GM12892 (cell line): ENCODE measurements around the gene PIANP.
"Not testable (repeated sequence)": the region's sequence is repeated elsewhere in the genome, so short reads cannot be mapped to it uniquely, and the experiment has no call there.

Experiments used
- DNase-seq: peaks from one replicate; pipeline ENCODE4 v3.0.0; 2011; ENCODE audit not compliant: insufficient read length
- FAIRE-seq: peaks from 2 replicates; lab custom pipeline; 2011; peaks lifted over from hg19 to GRCh38; lab: Jason Lieb, UNC
- POLR2A ChIP-seq: IDR thresholded peaks from 2 replicates; pipeline ENCODE4 v1.6.1; 2011; ENCODE audit warnings: low read depth, low read length, control low read depth
- POLR2AphosphoS5 ChIP-seq: IDR thresholded peaks from 2 replicates; pipeline ENCODE4 v1.6.1; 2011; ENCODE audit warnings: low read depth, low read length, control low read depth
- TAF1 ChIP-seq: IDR thresholded peaks from 2 replicates; pipeline ENCODE4 v1.6.1; 2011; ENCODE audit warnings: low read depth, mild to moderate bottlenecking, control low read depth, low read length, borderline replicate concordance

Gene PIANP

DNA sequence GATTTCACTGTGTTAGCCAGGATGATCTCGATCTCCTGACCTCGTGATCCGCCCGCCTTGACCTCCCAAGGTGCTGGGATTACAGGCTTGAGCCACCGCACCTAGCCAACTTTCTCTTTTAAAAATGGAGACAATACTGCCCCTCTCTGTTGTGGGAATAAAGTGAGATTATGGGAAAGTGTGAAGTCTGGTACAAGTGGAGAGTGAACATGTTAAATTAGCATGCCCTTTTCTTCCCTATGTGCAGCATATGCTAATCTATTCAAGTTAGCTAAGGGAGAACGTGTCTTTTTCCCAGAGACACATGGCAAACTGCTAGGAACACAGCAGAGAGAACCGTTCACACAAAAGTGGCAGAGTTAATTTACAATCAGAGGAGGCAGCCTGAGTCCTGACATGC lies 24.7 kb upstream of the PIANP start:
- no peak for TF ChIP-seq POLR2A
- TF ChIP-seq POLR2AphosphoS5: no peak
- TF ChIP-seq TAF1: no peak
- no peak for FAIRE-seq
- DNase-seq: no peak

DNA sequence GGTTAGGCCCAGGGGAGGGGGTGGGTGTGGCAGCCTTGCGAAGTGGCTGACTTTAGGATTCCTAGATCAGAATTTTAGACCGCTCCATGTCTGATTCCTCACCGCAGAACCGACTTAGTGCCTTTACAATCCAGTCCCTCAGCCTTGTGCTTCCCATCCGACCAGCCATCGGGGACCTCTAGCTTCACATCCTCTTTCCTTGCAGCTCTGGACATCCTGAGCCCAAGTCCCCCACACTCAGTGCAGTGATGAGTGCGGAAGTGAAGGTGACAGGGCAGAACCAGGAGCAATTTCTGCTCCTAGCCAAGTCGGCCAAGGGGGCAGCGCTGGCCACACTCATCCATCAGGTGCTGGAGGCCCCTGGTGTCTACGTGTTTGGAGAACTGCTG lies 23.8 kb upstream of the PIANP start:
- DNase-seq: no peak

DNA sequence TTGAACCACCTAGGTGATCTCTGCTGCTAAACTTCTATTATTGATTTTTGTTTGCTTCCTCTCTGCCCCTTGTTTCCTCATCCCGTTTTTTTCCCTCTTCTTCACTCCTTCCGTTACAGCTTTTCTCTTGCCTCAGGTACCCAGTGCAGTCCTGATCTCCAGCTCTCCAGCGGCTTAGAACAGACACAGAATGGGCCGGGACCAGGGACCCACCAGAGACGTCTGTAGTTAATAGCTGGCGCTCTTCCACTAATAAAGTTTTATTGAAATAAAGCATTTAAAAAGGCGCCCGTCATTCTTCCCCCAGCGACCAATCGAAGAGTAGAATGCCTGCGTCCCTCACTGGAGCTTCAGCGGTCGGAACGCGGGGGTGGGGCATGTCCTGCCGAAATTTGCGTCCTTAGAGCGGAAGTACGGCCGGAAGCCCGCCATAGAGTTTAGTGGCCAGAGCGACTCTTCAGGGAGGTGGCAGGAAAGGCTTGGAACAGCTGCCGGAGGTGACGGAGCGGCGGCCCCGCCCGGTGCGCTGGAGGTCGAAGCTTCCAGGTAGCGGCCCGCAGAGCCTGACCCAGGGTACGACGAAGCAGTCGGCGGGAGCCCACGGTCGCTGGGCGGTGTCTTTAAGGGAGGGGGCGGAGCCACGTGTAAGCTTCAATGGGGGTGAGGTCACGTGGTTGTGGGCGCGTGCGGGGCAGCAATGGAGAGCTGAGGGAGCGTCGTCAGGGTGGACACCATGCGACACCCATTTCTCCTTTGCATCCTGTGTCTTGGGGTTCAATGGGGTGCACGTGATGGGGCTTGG lies 23.2 kb upstream of the PIANP start, which contains the start of gene COPS7A:
Gene COPS7A, plus strand, starts transcription at position 440 of the 802 bp plus-strand sequence. CDS start 611 bp downstream, outside the sequence.
- DNase-seq (peak; percentile 97), FAIRE-seq (peak; percentile 94)
- peak; percentile 91 for TF ChIP-seq POLR2AphosphoS5
- TF ChIP-seq POLR2A: peak; percentile 92
- TF ChIP-seq TAF1: no peak; the same call in 1 of the 2 replicates

More for the DNA sequence above, 23.8 kb upstream of the PIANP start:
- no peak for TF ChIP-seq TAF1
- peak; percentile 81 for FAIRE-seq

DNA sequence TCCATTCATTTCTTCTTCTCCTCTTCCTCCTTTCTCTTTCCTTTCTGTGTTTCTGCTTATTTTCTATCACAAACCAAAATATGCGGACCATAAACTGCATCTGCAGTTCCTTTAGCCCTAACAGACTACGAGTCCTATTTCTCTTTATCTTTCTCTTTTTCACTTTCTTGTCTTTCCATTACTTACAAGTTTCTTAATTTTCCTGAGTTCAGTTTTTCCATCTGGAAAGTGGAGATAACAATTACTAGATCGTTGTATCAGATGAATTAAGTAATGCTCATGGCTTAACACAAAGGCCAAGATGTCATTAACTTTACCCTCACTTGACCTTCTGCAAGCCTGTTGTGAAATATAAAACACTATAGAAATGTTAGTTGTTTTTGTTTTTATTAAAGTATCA lies 22.2 kb upstream of the PIANP start:
- no peak for DNase-seq
- no peak for TF ChIP-seq POLR2AphosphoS5
- no peak for TF ChIP-seq TAF1
- TF ChIP-seq POLR2A: no peak
- FAIRE-seq: no peak

DNA sequence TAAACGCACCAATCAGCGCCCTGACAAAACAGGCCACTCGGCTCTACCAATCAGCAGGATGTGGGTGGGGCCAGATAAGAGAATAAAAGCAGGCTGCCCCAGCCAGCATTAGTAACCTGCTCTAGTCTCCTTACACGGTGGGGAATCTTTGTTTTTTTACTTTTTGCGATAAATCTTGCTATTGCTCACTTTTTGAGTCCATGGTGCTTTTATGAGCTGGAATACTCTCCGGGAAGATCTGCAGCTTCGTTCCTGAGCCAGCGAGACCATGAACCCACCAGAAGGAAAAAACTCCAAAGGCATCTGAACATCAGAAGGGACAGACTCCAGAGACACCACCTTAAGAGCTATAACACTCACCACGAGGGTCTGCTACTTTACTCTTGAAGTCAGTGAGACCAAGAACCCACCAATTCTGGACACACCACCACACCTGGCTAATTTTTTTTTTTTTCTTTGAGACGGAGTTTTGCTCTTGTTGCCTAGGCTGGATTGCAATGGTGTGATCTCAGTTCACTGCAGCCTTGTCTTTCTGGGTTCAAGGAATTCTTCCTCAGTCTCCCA lies 16.3 kb upstream of the PIANP start:
- DNase-seq (no peak), FAIRE-seq (no peak)
- no peak for TF ChIP-seq TAF1
- no peak for TF ChIP-seq POLR2AphosphoS5
- TF ChIP-seq POLR2A: no peak

DNA sequence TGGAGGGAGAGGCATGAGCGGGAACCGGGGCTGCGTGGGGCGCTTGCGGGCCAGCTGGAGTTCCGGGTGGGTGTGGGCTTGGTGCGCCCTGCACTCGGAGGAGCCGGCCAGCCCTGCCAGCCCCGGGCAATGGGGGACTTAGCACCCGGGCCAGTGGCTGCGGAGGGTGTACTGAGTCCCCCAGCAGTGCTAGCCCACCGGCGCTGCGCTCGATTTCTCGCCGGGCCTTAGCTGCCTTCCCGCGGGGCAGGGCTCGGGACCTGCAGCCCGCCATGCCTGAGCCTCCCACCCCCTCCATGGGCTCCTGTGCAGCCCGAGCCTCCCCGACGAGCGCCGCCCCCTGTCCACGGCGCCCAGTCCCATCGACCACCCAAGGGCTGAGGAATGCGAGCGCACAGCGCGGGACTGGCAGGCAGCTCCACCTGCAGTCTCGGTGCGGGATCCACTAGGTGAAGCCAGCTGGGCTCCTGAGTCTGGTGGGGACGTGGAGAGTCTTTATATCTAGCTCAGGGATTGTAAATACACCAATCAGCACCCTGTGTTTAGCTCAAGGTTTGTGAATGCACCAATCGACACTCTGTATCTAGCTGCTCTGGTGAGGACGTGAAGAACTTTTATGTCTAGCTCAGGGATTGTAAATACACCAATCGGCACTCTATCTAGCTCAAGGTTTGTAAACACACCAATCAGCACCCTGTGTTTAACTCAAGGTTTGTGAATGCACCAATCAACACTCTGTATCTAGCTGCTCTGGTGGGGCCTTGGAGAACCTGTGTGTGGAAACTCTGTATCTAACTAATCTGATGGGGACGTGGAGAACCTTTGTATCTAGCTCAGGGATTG lies 15.6 kb upstream of the PIANP start:
- not testable (repeated sequence) for FAIRE-seq

DNA sequence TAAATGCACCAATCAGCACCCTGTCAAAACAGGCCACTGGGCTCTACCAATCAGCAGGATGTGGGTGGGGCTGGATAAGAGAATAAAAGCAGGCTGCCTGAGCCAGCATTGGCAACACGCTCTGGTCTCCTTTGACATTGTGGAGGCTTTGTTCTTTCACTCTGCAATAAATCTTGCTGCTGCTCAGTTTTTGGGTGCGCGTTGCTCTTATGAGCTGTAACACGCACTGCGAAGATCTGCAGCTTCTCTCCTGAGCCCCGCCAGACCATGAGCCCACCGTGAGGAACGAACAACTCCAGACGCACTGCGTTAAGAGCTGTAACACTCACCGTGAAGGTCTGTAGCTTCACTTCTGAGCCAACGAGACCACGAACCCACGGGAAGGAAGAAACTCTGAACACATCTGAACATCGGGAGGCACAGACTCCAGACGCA lies 8.4 kb upstream of the PIANP start:
- DNase-seq (no peak), FAIRE-seq (no peak)
- no peak for TF ChIP-seq TAF1
- TF ChIP-seq POLR2AphosphoS5: no peak
- no peak for TF ChIP-seq POLR2A

More for the DNA sequence above, 15.6 kb upstream of the PIANP start:
- DNase-seq: not testable (repeated sequence)

DNA sequence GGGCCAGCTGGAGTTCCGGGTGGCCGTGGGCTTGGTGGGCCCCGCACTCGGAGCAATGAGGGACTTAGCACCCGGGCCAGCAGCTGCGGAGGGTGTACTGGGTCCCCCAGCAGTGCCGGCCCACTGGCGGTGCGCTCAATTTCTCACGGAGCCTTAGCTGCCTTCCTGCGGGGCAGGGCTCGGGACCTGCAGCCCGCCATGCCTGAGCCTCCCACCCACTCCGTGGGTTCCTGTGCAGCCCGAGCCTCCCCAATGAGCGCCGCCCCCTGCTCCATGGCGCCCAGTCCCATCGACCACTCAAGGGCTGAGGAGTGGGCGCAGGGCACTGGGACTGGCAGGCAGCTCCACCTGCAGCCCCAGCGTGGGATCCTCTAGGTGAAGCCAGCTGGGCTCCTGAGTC lies 7.7 kb upstream of the PIANP start:
- DNase-seq, FAIRE-seq: not testable (repeated sequence)

DNA sequence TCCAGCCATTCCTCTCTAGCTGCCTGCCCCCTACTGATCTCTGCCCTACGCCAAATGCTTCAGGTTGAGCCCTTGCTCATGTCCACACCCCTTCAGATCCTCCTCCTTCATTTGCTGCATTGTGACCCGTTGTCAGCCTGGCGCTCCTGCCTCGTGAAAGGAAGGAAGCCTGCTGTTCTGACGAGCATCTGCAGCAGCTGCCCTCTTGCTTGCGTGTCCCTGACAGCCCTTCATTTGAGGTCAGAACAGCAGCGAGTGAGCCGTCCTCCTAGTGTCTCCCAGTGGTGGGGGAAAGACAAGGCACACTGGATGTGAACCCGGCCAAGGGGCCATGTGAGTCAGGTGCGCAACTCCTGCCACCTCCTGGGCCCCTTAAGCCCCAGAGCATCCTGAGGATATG lies 3.0 kb upstream of the PIANP start:
- TF ChIP-seq POLR2A (no peak), TAF1 (no peak)
- DNase-seq: no peak
- no peak for FAIRE-seq

DNA sequence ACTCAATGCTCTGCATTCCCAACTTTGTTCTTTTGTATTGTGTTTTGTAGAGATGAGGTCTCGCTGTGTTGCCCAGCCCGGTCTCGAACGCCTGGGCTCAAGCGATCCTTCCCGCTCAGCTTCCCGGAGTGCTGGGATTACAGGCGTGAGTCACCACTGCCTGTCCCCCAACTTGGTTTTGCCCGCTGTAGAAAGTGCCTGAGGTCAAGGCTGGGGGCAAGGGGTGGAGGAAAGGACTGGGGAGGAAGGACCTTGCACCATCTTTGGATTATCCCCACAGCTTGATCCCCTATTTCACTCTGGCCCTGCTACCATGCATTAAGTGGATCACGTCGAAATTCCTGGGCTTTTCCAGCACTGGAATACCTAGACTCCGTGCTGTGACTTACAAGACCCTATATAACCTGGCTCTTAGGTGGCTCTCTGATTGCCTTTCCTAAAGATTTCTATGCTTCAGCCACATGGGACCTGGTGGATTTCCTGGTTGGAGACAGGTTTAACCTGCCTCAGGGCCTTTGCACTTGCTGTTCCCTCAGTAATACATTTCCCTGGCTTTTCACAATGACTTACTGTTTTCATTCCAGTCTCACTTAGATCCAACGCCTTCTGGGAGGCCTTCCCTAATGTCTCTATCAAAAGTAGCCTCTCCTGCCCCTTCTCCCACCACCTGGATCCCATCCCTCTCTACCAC lies 608 bp upstream of the PIANP start:
- no peak for TF ChIP-seq POLR2A
- no peak for TF ChIP-seq POLR2AphosphoS5
- no peak for TF ChIP-seq TAF1
- DNase-seq (no peak), FAIRE-seq (no peak)

DNA sequence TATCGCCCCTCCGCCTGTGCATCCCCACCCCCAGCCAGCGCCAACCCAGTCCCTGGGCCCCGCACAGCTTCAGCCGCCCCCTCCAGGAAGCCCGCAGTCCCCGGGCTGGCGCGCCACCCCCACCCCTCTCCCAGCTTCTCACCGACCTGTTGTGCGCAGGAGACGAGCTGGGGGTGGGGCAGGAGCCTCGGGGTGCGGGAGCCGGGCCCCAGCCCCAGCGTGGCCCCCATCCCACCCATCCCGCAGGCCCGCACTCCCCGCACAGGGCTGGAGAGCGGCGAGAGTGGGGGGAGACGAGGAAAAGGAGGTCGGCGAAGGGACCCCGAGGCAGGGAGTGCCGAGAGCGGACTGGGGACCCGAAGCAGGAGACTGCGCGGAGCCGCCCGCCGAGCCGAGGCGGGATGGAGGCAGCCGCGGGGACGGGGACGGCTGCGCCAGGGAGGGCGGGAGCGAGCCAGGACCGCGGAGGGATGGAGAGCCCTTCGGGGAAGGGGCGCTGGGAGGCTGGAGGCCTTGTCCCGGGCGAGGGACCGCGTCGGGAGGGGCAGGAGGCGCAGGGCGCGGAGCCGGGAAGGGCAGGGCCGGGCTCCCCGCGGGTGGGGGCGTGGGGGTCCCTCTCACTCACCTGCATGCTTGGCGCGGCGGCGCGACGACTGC lies 498 bp downstream of the PIANP start:
- no peak for DNase-seq
- no peak for TF ChIP-seq TAF1
- no peak for TF ChIP-seq POLR2AphosphoS5
- no peak for TF ChIP-seq POLR2A
- FAIRE-seq: no peak
